GM12874 (cell line): Measurements from ENCODE around the gene PRDX6.

ENCODE experiments used
- CTCF ChIP-seq: IDR thresholded peaks from 2 replicates; pipeline ENCODE4 v1.5.1; 2011; ENCODE audit warnings: low read depth, mild to moderate bottlenecking, control low read depth, low read length, moderate library complexity; ENCODE audit not compliant: insufficient read depth

The PRDX6 gene

GRCh38 chr1:173448945-173449344, 28.2 kb upstream of the PRDX6 start:
- no peak for TF ChIP-seq CTCF

- TF ChIP-seq CTCF, result no peak
Observed at GRCh38 chr1:173451981-173452380, 25.2 kb upstream of the PRDX6 start.

DNA sequence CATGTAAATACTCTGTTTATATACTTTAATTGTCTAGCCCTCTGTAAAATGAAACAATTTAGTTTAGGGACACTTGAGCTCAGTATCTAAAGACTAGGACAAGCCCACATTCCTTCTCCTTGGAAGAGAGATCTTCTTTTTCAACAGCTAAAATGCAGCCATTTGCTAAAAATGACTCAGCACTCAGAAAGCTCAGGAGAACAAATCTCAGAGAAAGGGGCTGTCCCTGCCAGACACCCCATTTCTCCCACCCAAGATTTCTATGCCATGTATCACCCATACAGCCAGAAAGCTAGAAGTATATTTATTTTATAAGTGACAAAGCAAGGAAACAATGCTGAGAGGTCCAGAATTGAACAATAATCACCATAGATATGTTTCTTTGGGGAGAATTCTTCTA, 23.2 kb upstream of the PRDX6 start:
- TF ChIP-seq CTCF, result no peak

- TF ChIP-seq CTCF, result no peak
Observed at GRCh38 chr1:173454966-173455524, 22.1 kb upstream of the PRDX6 start.

- no peak for TF ChIP-seq CTCF
Observed at GRCh38 chr1:173459885-173460284, 17.2 kb upstream of the PRDX6 start.

GRCh38 chr1:173467426-173467825, 9.7 kb upstream of the PRDX6 start:
- no peak for TF ChIP-seq CTCF

DNA sequence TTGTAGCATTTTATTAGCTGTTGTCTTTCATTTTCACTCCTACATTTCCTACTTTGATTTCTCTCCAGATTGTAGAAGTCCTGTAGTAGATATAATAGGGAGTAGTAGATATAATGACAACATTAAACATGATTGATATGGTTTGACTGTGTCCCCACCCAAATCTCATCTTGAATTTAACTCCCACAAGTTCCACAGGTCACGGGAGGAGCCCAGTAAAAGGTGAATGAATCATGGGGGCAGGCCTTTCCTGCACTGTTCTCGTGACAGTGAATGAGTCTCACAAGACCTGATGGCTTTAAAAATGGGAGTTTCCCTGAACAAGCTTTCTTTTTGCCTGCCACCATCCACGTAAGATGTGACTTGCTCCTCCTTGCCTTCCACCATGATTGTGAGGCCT, 7.5 kb upstream of the PRDX6 start:
- TF ChIP-seq CTCF, result no peak
